SK-N-SH (cell line): ENCODE measurements around the gene WDR27. TPM values are rescaled to one million over a fixed set of nuclear protein-coding genes. Genes with fewer than 3 reads are reported as not detected.
A peak's percentile ranks its signal among the peaks of the same experiment; 100 is the strongest.
"Not testable (repeated sequence)": the region's sequence is repeated elsewhere in the genome, so short reads cannot be mapped to it uniquely, and the experiment has no call there.

Experiments used
- CTCF ChIA-PET: fragments of 300-600, 350-600 bp; formaldehyde crosslinking; extraction: SDS; loops from one replicate; lab custom pipeline; 2021; lab: Yijun Ruan, JAX
- POLR2A ChIA-PET: fragments of 350-600 bp; sonication (Branson Sonifier 250); formaldehyde crosslinking; extraction: SDS; loops from one replicate; lab custom pipeline; 2020; ENCODE audit warnings: antibody characterized with exemption, inconsistent platforms; lab: Yijun Ruan, JAX
- DNase-seq: peaks from one replicate; pipeline ENCODE4 v3.0.0; 2012
- H2AFZ ChIP-seq: fragments of 200-600 bp; sonication (generic); 2 replicates; pipeline ENCODE4 v1.8.1; 2016; ENCODE audit warnings: antibody characterized with exemption, mild to moderate bottlenecking, low read depth
- H3F3A ChIP-seq: fragments of 200-600 bp; sonication (generic); replicated peaks from 2 replicates; pipeline ENCODE3; 2016; ENCODE audit warnings: antibody characterized with exemption, mild to moderate bottlenecking; ENCODE audit not compliant: insufficient read depth
- H3K27ac ChIP-seq, 2 experiments: fragments of 200-500 bp in 1 of 2; fragments of 200-600 bp in 1 of 2; sonication (Bioruptor generic) in 1 of 2; sonication (generic), shearing (Covaris generic) in 1 of 2; 2 replicates each; pipeline versions ENCODE4 v1.5.1 to v1.6.1; 2014 to 2016; ENCODE audit warnings: low read depth in 2 of 2, inconsistent platforms in 1 of 2, low read length in 1 of 2, mild to moderate bottlenecking in 1 of 2, mixed read lengths in 1 of 2
- H3K27me3 ChIP-seq: fragments of 200-600 bp; sonication (generic), shearing (Covaris generic); 2 replicates; pipeline ENCODE4 v1.6.1; 2016; ENCODE audit warnings: mixed run types; ENCODE audit not compliant: insufficient read depth
- H3K36me3 ChIP-seq, 2 experiments: fragments of 200-500 bp in 1 of 2; fragments of 200-600 bp in 1 of 2; sonication (Bioruptor generic) in 1 of 2; sonication (generic) in 1 of 2; replicated peaks in 1 of 2; 2 replicates each; pipeline versions ENCODE3 to v1.5.1; 2014 to 2016; ENCODE audit warnings: low read length in 1 of 2, mild to moderate bottlenecking in 1 of 2; ENCODE audit not compliant: insufficient read depth in 2 of 2, control insufficient read depth in 1 of 2
- H3K4me1 ChIP-seq, 2 experiments: fragments of 200-500 bp in 1 of 2; fragments of 200-600 bp in 1 of 2; sonication (Bioruptor generic) in 1 of 2; sonication (generic), shearing (Covaris generic) in 1 of 2; 2 replicates each; pipeline versions ENCODE4 v1.5.1 to v1.6.1; 2014 to 2016; ENCODE audit warnings: low read depth in 1 of 2, low read length in 1 of 2, mixed run types in 1 of 2; ENCODE audit not compliant: insufficient read depth in 2 of 2, control insufficient read depth in 1 of 2
- H3K4me2 ChIP-seq: fragments of 200-600 bp; sonication (generic), shearing (Covaris generic); 2 replicates; pipeline ENCODE4 v1.6.1; 2017; ENCODE audit warnings: mixed run types
- H3K4me3 ChIP-seq, 2 experiments: fragments of 200-500 bp in 1 of 2; fragments of 200-600 bp in 1 of 2; sonication (Bioruptor generic) in 1 of 2; sonication (generic), shearing (Covaris generic) in 1 of 2; 2 replicates each; pipeline versions ENCODE4 v1.5.1 to v1.8.1; 2014 to 2016; ENCODE audit warnings: low read depth in 2 of 2, inconsistent platforms in 1 of 2, low read length in 1 of 2, mild to moderate bottlenecking in 1 of 2, mixed read lengths in 1 of 2, moderate library complexity in 1 of 2
- H3K79me2 ChIP-seq: fragments of 200-600 bp; sonication (generic); 2 replicates; pipeline ENCODE4 v1.8.1; 2017; ENCODE audit warnings: mild to moderate bottlenecking; ENCODE audit not compliant: insufficient read depth
- H3K9ac ChIP-seq: fragments of 200-600 bp; sonication (generic); 2 replicates; pipeline ENCODE4 v1.6.1; 2017; ENCODE audit warnings: mixed run types
- H3K9me2 ChIP-seq: fragments of 200-600 bp; sonication (generic); 2 replicates; pipeline ENCODE4 v1.6.1; 2017; ENCODE audit warnings: mixed run types
- H3K9me3 ChIP-seq: fragments of 200-600 bp; sonication (generic); 2 replicates; pipeline ENCODE4 v1.6.1; 2017; ENCODE audit warnings: mixed run types, mild to moderate bottlenecking, moderate library complexity
- H4K20me1 ChIP-seq: fragments of 200-600 bp; sonication (generic); 2 replicates; pipeline ENCODE4 v1.6.1; 2017; ENCODE audit warnings: mild to moderate bottlenecking, mixed run types; ENCODE audit not compliant: insufficient read depth
- CHD2 ChIP-seq: fragments of 150-350 bp; IDR thresholded peaks from 2 replicates; pipeline ENCODE4 v1.6.1; 2018; ENCODE audit warnings: low read length; ENCODE audit not compliant: partially characterized antibody
- ELF1 ChIP-seq: IDR thresholded peaks from 2 replicates; pipeline ENCODE4 v1.4.0; 2012
- EP300 ChIP-seq, 2 experiments: IDR thresholded peaks; 2 replicates each; pipeline versions ENCODE4 v1.4.0 to v1.6.1; 2012; ENCODE audit warnings: borderline replicate concordance in 1 of 2, low read depth in 1 of 2, low read length in 1 of 2
- FOSL2 ChIP-seq: IDR thresholded peaks from 2 replicates; pipeline ENCODE4 v1.4.0; 2012; ENCODE audit warnings: low read depth, mild to moderate bottlenecking, moderate library complexity, borderline replicate concordance
- FOXJ3 ChIP-seq: sonication (generic); formaldehyde crosslinking; IDR thresholded peaks from 2 replicates; pipeline ENCODE4 v1.5.1; 2020; ENCODE audit warnings: mild to moderate bottlenecking, missing genetic modification reagents
- FOXM1 ChIP-seq: IDR thresholded peaks from 2 replicates; pipeline ENCODE4 v1.4.0; 2012; ENCODE audit warnings: low read depth, mild to moderate bottlenecking
- JUND ChIP-seq: IDR thresholded peaks from 2 replicates; pipeline ENCODE4 v1.4.0; 2012
- NFIC ChIP-seq: IDR thresholded peaks from 2 replicates; pipeline ENCODE4 v1.4.0; 2012; ENCODE audit warnings: borderline replicate concordance
- PBX3 ChIP-seq: IDR thresholded peaks from 2 replicates; pipeline ENCODE4; 2012
- POLR2AphosphoS5 ChIP-seq: IDR thresholded peaks from 2 replicates; pipeline ENCODE4 v1.6.1; 2012; ENCODE audit warnings: low read depth, low read length
- RAD21 ChIP-seq: IDR thresholded peaks from 2 replicates; pipeline ENCODE4 v1.6.1; 2012; ENCODE audit warnings: mild to moderate bottlenecking, low read length
- RCOR1 ChIP-seq: fragments of 150-350 bp; IDR thresholded peaks from 2 replicates; pipeline ENCODE4 v1.6.1; 2017; ENCODE audit warnings: antibody characterized with exemption, low read length
- RFX5 ChIP-seq: IDR thresholded peaks from 2 replicates; pipeline ENCODE4 v1.6.1; 2012; ENCODE audit warnings: mild to moderate bottlenecking, improper control_type of control experiment, low read length
- SIN3A ChIP-seq: IDR thresholded peaks from 2 replicates; pipeline ENCODE4 v1.6.1; 2012; ENCODE audit warnings: low read depth, mild to moderate bottlenecking, low read length, moderate library complexity, borderline replicate concordance
- TCF12 ChIP-seq: IDR thresholded peaks from 2 replicates; pipeline ENCODE4 v1.4.0; 2012
- TEAD4 ChIP-seq: IDR thresholded peaks from 2 replicates; pipeline ENCODE4 v1.4.0; 2012; ENCODE audit warnings: mild to moderate bottlenecking, borderline replicate concordance; ENCODE audit not compliant: insufficient read depth
- USF1 ChIP-seq: IDR thresholded peaks from 2 replicates; pipeline ENCODE4 v1.4.0; 2012; ENCODE audit warnings: low read depth, borderline replicate concordance
- YY1 ChIP-seq: IDR thresholded peaks from 2 replicates; pipeline ENCODE4 v1.4.0; 2012; ENCODE audit warnings: low read depth, mild to moderate bottlenecking
- WGBS: methylation state at CpG from one replicate; pipeline ENCODE4 v1.1.6; 2017; ENCODE audit warnings: low lambda C conversion rate; 5-methylcytosine and 5-hydroxymethylcytosine counted together
- polyA plus RNA-seq, 3 experiments: library from polyadenylated mRNA; depleted of rRNA; stranded (reverse); fragments of >200 nt; gene quantifications; 2 replicates each; pipeline ENCODE4 v1.2.3, GENCODE V29; 2012

Gene WDR27
- polyA plus RNA-seq, 1 of the 3 experiments (the other 2 are of a cell fraction): 55.6 TPM

GRCh38 chr6:169604076-169604475 lies 97.8 kb downstream of the WDR27 start:
- ChIA-PET CTCF (no interaction called here), POLR2A (no interaction called here)
- H3K4me1 ChIP-seq: no peaks in the 10 kb centered on the region

GRCh38 chr6:169601129-169601528 lies 100.7 kb downstream of the WDR27 start:
- H3K36me3 ChIP-seq, DNase-seq, H3K9me2 ChIP-seq, POLR2A ChIA-PET, H3K9me3 ChIP-seq, H3K27ac ChIP-seq, H3K4me1 ChIP-seq, H3K4me3 ChIP-seq, H3K4me2 ChIP-seq, H3F3A ChIP-seq, H3K79me2 ChIP-seq, H2AFZ ChIP-seq, H3K27me3 ChIP-seq, CTCF ChIA-PET, H4K20me1 ChIP-seq, H3K9ac ChIP-seq: not testable (repeated sequence)
- WGBS: 89% methylated on average over 1 of the region's 1 CpG

More at GRCh38 chr6:169604076-169604475, 97.8 kb downstream of the WDR27 start:
- Histone ChIP-seq H3K27me3 (no peaks in the 10 kb centered on the region), H3F3A (no peaks in the 10 kb centered on the region), H3K36me3 (peaks cover 0 to 4% of the 10 kb centered on the region in 2 experiments), H3K4me2 (no peak overlapping the region), H3K9me3 (no peaks in the 10 kb centered on the region), H3K9me2 (no peaks in the 10 kb centered on the region), H3K4me3 (no peak overlapping the region), H4K20me1 (no peaks in the 10 kb centered on the region), H3K27ac (no peak overlapping the region), H3K9ac (no peak overlapping the region), H2AFZ (no peak overlapping the region), H3K79me2 (no peaks in the 10 kb centered on the region)
- no peak for TF ChIP-seq SIN3A
- no peak for DNase-seq
- 81% methylated on average over 1 of the region's 1 CpG for WGBS

- Histone ChIP-seq H3F3A (peaks cover 8% of the 10 kb centered on the region), H3K9ac (no peak overlapping the region), H3K4me3 (no peak overlapping the region), H3K9me2 (no peaks in the 10 kb centered on the region), H4K20me1 (no peaks in the 10 kb centered on the region)
- CTCF ChIA-PET: no interaction called here
- TF ChIP-seq PBX3 (peak; percentile 81), TEAD4 (peak; percentile 91), RCOR1 (no peak), RAD21 (no peak), FOSL2 (peak; percentile 63; the same call in 1 of the 2 replicates), USF1 (no peak), NFIC (peak; percentile 95), FOXJ3 (CRISPR knock-in tag) (no peak), CHD2 (no peak), ELF1 (no peak), POLR2AphosphoS5 (peak; percentile 58; the same call in 1 of the 2 replicates), RFX5 (no peak), YY1 (peak; percentile 23; the same call in 1 of the 2 replicates), FOXM1 (peak; percentile 82), EP300 (IDR thresholded peaks at IDR 0.05; ENCODE audit: borderline replicate concordance in 1 of 2, low read depth in 1 of 2, low read length in 1 of 2) (peak in 1 of 2 experiments; percentile 84; a peak in 2 of 4 replicates), JUND (peak; percentile 78), TCF12 (peak; percentile 93)
- TF ChIP-seq, all 33 proteins: peak for 10
- POLR2A ChIA-PET: no interaction called here
- no peaks in the 10 kb centered on the region for H3K27me3 ChIP-seq
- peak overlapping the region; percentile 37 to 80; a peak in 2 of 4 replicates for H3K27ac ChIP-seq
- no peak for DNase-seq
- 5% methylated on average over 1 of the region's 1 CpG for WGBS
- H3K4me2 ChIP-seq: no peak overlapping the region
- H3K4me1 ChIP-seq: peaks cover 0 to 7% of the 10 kb centered on the region in 2 experiments; a peak in 2 of 4 replicates
- no peaks in the 10 kb centered on the region for H3K79me2 ChIP-seq
- no peak overlapping the region for H2AFZ ChIP-seq
- H3K9me3 ChIP-seq: peaks cover 9% of the 10 kb centered on the region; the same call in 1 of the 2 replicates
- H3K36me3 ChIP-seq: peaks cover 0 to 4% of the 10 kb centered on the region in 2 experiments
Measured at GRCh38 chr6:169592558-169592957, 109.3 kb downstream of the WDR27 start.
